CD4-positive, alpha-beta T cell treated with Interferon gamma for 1 hour (primary cell): ENCODE results near the gene TPM1.
A peak's percentile ranks its signal among the peaks of the same experiment; 100 is the strongest.

ENCODE experiments used
- DNase-seq: peaks from one replicate; pipeline ENCODE4 v3.0.0-alpha.2; 2020

The TPM1 gene

GRCh38 chr15:63018639-63019038 is 23.9 kb upstream of the TPM1 start:
- no peak for DNase-seq

GRCh38 chr15:63019511-63020109 is 22.9 kb upstream of the TPM1 start:
- DNase-seq, result no peak

- DNase-seq, result no peak
These were observed 22.4 kb upstream of the TPM1 start for GRCh38 chr15:63020128-63020527.

- no peak for DNase-seq
These were observed 21.7 kb upstream of the TPM1 start for GRCh38 chr15:63020759-63021430.

GRCh38 chr15:63022181-63022580 is 20.4 kb upstream of the TPM1 start:
- no peak for DNase-seq

- DNase-seq, result no peak
These were observed 19.9 kb upstream of the TPM1 start for GRCh38 chr15:63022663-63023062.

- DNase-seq, result no peak
These were observed 19.1 kb upstream of the TPM1 start for GRCh38 chr15:63023351-63023945.

GRCh38 chr15:63025460-63025859 is 17.1 kb upstream of the TPM1 start:
- no peak for DNase-seq

GRCh38 chr15:63027646-63028045 is 14.9 kb upstream of the TPM1 start:
- DNase-seq, result no peak

- DNase-seq, result no peak
These were observed 14.0 kb upstream of the TPM1 start for GRCh38 chr15:63028442-63029110.

GRCh38 chr15:63029676-63030075 is 12.9 kb upstream of the TPM1 start:
- DNase-seq, result no peak

GRCh38 chr15:63030101-63030551 is 12.4 kb upstream of the TPM1 start:
- DNase-seq, result peak; percentile 17

GRCh38 chr15:63034578-63034977 is 8.0 kb upstream of the TPM1 start:
- no peak for DNase-seq

- no peak for DNase-seq
These were observed 7.3 kb upstream of the TPM1 start for GRCh38 chr15:63035253-63035652.

- DNase-seq, result no peak
These were observed 6.6 kb upstream of the TPM1 start for GRCh38 chr15:63035977-63036376.

- DNase-seq, result no peak
These were observed 4.4 kb upstream of the TPM1 start for GRCh38 chr15:63037976-63038720.

- no peak for DNase-seq
These were observed 3.4 kb upstream of the TPM1 start for GRCh38 chr15:63038926-63039673.

- no peak for DNase-seq
These were observed 2.7 kb upstream of the TPM1 start for GRCh38 chr15:63039811-63040210.

- DNase-seq, result no peak
These were observed 2.0 kb upstream of the TPM1 start for GRCh38 chr15:63040509-63040908.

GRCh38 chr15:63040954-63041353 is 1.6 kb upstream of the TPM1 start:
- DNase-seq, result no peak

- DNase-seq, result no peak
These were observed 1.1 kb upstream of the TPM1 start for GRCh38 chr15:63041402-63041973.

GRCh38 chr15:63042877-63043334 is 359 bp downstream of the TPM1 start:
- no peak for DNase-seq
